HTERT RPE-1 (cell line): ENCODE results near the gene PLA2G2F.
"Not testable (repeated sequence)": the region's sequence is repeated elsewhere in the genome, so short reads cannot be mapped to it uniquely, and the experiment has no call there.

ENCODE experiments used
- in situ Hi-C: fragments of 300-500 bp; cut with MboI; formaldehyde crosslinking; loops from 4 replicates; pipeline ENCODE4 v1.14.3; 2020; ENCODE audit warnings: low sequenced_read_pairs

Gene PLA2G2F

DNA sequence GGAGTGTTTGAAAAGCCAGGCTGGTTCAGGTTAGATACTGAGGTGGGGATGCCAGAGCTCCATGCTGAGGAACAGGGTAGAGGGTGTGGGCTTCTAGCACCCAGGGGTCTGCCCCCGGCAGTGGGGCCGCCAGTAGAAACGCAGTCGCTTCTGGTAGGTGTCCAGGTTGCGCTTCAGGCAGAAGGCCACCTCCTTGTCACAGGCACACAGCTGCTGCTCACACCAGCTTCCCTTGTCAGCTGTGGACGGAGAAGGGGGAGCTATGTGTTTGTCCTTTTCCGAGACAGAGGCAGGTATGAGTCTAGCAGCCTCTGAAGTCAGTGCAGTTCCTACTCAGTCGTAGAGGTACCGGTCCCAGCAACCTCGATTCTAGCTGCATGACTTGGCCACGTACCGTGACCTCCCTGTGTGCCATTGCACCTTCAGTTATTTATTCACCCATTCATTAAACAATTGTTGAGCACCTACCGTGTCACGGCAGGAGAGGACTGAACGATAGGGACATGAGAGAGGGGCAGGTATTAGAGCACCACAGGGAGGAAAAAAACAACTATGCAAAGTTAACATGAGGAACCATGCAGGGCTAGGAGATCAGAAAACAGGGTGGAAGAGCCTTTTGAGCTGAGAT lies 25.0 kb upstream of the PLA2G2F start:
- in situ Hi-C loops: no loop called here

- in situ Hi-C loops: no loop called here
Measured at GRCh38 chr1:20115479-20115878, 23.6 kb upstream of the PLA2G2F start.

DNA sequence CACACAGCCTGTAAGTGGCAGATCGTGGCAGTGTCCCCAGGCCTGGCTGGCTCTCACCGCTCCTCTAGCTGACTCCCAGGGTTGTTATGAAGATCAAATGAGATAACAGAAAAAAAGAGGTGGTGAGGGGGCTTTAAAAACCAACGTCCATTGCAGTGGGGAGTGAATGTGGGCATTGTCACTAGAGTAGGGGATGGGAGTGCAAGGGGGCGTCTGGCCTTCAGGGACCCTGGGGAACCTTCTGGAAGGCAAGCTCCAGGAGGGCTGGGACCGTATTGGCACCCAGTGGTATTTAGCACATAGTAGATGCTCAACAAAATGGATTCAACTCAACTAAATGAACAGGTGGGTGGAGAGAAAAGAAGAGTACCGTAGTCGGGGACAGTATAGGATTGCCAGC lies 23.2 kb upstream of the PLA2G2F start:
- in situ Hi-C loops: no loop called here

DNA sequence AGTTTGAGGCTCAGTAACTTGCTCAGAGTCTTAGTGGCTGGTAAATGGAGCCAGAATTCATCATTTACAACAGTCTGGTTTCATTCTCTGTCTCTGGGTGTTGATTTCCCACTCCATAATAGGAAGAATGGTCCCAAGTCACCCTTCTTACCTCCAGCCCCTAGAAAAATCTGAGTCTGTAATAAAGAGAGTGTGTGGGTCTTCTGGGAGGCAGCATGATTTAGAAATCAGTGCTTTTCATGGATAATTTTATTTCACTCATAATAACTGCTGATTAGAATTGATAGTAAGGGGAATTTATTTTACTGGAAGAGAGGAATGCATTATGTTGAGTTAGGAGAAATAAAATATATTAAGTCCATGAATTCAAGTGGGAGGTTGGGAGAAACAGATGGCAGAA lies 21.9 kb upstream of the PLA2G2F start:
- in situ Hi-C loops: no loop called here

GRCh38 chr1:20119347-20119746 lies 19.8 kb upstream of the PLA2G2F start, which contains the start of gene PLA2G2D:
PLA2G2D (minus strand) TSS chr1:20119536; CDS start chr1:20119498, 38 bp downstream.
- in situ Hi-C loops: no loop called here

GRCh38 chr1:20120796-20121195 lies 18.3 kb upstream of the PLA2G2F start:
- in situ Hi-C loops: no loop called here

- in situ Hi-C loops: no loop called here
Measured at GRCh38 chr1:20123722-20124455, 15.2 kb upstream of the PLA2G2F start.

- in situ Hi-C loops: no loop called here
Measured at GRCh38 chr1:20124456-20125057, 14.6 kb upstream of the PLA2G2F start.

GRCh38 chr1:20125100-20125499 lies 14.0 kb upstream of the PLA2G2F start:
- in situ Hi-C loops: no loop called here

DNA sequence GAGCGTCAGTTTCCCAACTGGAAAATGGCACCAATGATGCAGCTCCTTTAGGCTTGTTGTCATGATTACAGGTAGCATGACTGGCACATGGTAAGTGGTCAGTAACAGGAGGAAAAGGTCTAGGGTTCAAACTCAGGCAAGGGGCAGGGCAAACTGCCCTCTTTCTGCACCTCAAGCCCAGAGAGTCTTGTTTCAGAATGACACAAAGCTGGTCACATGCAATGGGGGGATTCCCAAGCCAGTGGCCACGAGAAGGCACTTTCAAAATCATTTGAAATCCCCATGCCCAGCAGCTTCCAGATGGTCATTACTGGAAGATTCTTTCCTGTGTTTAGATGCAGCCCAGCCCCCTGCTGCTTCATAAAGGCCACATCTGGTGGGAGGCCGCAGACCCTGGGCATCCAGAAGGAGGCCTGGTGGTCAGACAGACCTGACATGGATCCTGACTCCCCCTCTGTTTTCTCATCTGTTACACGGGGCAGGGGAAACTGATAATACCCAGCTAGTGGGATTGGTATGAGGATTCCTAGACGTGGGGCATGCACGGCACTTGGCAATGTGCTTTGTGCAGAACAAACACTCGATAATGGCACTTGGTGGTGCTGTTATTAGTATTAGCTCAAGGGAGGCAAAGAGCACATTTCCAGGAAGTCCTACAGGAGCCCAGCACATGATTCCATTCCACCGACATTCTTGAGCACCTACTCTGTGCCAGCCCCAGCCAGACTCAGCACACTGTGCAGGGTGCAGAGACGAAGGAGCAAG lies 12.9 kb upstream of the PLA2G2F start:
- in situ Hi-C loops: no loop called here

GRCh38 chr1:20126806-20127440 lies 12.2 kb upstream of the PLA2G2F start:
- in situ Hi-C loops: no loop called here

DNA sequence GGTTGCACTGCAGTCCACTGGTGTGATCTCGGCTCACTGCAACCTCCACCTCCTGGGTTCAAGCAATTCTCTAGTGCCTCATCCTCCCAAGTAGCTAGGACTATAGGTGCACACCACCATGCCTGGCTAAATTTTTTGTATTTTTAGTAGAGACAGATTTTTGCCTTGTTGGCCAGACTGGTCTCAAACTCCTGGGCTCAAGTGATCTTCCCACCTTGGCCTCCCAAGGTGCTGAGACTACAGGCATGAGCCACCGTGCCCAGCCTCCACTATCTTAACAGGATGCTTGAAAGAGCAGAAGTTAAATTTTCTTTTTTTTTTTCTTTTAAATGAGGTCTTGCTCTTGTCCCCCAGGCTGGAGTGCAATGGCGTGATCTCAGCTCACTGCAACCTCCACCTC lies 8.6 kb upstream of the PLA2G2F start:
- in situ Hi-C loops: not testable (repeated sequence)

DNA sequence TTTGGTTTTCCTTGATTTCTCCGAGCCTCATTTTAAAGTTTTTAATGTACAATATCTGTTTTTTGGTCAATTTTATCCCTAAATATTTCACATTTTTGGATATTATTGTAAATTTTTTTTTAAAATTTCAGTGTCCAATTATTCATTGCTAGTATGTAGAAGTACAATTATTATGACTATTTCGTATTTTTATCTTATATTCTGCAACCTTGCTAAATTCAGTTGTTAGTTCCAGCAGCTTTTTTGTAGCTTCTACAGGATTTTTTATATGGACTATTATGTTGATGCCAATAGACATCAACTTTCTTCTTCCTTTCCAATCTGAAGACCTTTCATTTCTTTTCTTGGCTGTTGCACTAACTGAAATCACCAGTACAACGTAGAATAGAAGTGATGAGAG lies 4.1 kb upstream of the PLA2G2F start:
- in situ Hi-C loops: no loop called here

DNA sequence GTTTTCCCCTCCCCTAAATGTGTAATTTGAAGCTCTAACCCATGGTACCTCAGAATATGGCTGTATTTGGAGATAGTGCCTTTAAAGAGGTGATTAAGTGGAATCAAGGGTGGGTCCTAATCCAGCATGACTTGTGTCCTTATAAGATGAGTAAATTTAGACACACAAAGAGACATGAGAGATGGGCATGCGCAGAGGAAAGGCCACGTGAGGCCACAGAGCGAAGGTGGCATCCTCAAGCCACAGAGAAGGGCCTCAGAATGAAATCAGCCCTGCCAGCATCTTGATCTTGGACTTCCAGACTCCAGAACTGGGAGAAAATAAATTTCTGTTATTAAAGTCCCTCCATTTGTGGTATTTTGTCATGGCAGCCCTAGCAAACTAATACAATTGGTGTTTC lies 2.9 kb upstream of the PLA2G2F start:
- in situ Hi-C loops: no loop called here

- in situ Hi-C loops: no loop called here
Measured at GRCh38 chr1:20137055-20137454, 2.1 kb upstream of the PLA2G2F start.

GRCh38 chr1:20137604-20138003 lies 1.5 kb upstream of the PLA2G2F start:
- in situ Hi-C loops: no loop called here

- in situ Hi-C loops: no loop called here
Measured at GRCh38 chr1:20138346-20138745, 777 bp upstream of the PLA2G2F start.

- in situ Hi-C loops: no loop called here
Measured at GRCh38 chr1:20139776-20140612, 871 bp downstream of the PLA2G2F start.

GRCh38 chr1:20141001-20141400 lies 1.9 kb downstream of the PLA2G2F start:
- in situ Hi-C loops: no loop called here

- in situ Hi-C loops: no loop called here
Measured at GRCh38 chr1:20141466-20141865, 2.3 kb downstream of the PLA2G2F start.
